ENCODE data around the gene FAT1. TPM values are rescaled to one million over a fixed set of nuclear protein-coding genes. Genes with fewer than 3 reads are reported as not detected.

FAT1 gene
- total RNA-seq, 2 experiments from 2014 or later: under 0.01 to 0.08 TPM

- no TSS peak for BruUV-seq (replicated peaks)
- H3K27ac ChIP-seq (ENCODE audit: low read depth, low read length, poor library complexity, severe bottlenecking): no peak overlapping the region
- H3K4me2 ChIP-seq (ENCODE audit: low read length): no peak overlapping the region
- H4K20me1 ChIP-seq (ENCODE audit: insufficient read depth, low read length): no peaks in the 10 kb centered on the region
- CTCF ChIA-PET (ENCODE audit: unreplicated experiment): no interaction called here
- no peak overlapping the region for H2AFZ ChIP-seq (ENCODE audit: low read length)
- TF ChIP-seq EZH2phosphoT487 (IDR thresholded peaks at IDR 0.05; ENCODE audit: borderline replicate concordance, low read depth, low read length) (no peak), CTCF (conservative IDR thresholded peaks at IDR 0.05; ENCODE audit: low read length) (no peak)
- no peaks in the 10 kb centered on the region for H3K79me2 ChIP-seq (ENCODE audit: insufficient read depth, low read depth, low read length)
- POLR2A ChIA-PET: no interaction called here
- no peak for DNase-seq (ENCODE audit: low spot score)
- no peaks in the 10 kb centered on the region for H3K9me3 ChIP-seq (ENCODE audit: low read length)
- intact Hi-C loops (cut with micrococcal nuclease; ENCODE audit: unreplicated experiment): no loop called here
- H3K4me1 ChIP-seq (ENCODE audit: insufficient read depth, low read length, poor library complexity, severe bottlenecking): no peaks in the 10 kb centered on the region
- no peaks in the 10 kb centered on the region for H3K9me2 ChIP-seq (ENCODE audit: insufficient read depth, low read length)
- H3K4me3 ChIP-seq (ENCODE audit: low read depth, low read length, poor library complexity, severe bottlenecking): no peak overlapping the region
- no peaks in the 10 kb centered on the region for H3K36me3 ChIP-seq (ENCODE audit: insufficient read depth, low read length)
These were observed 36.4 kb downstream of the FAT1 start for GRCh38 chr4:186687265-186687664.

GRCh38 chr4:186685767-186686183 lies 37.9 kb downstream of the FAT1 start:
- intact Hi-C loops (cut with micrococcal nuclease; ENCODE audit: unreplicated experiment): no loop called here
- H3K4me1 ChIP-seq (ENCODE audit: insufficient read depth, low read length, poor library complexity, severe bottlenecking): no peaks in the 10 kb centered on the region
- H2AFZ ChIP-seq (ENCODE audit: low read length): no peak overlapping the region
- TF ChIP-seq EZH2phosphoT487 (IDR thresholded peaks at IDR 0.05; ENCODE audit: borderline replicate concordance, low read depth, low read length) (no peak), CTCF (conservative IDR thresholded peaks at IDR 0.05; ENCODE audit: low read length) (no peak)
- no peak overlapping the region for H3K4me3 ChIP-seq (ENCODE audit: low read depth, low read length, poor library complexity, severe bottlenecking)
- POLR2A ChIA-PET: interaction anchor here (0.6 kb wide), 1 partner anchor 350 kb away, joined by 3 read pairs; no protein-coding TSS in a partner anchor
- no peaks in the 10 kb centered on the region for H3K9me2 ChIP-seq (ENCODE audit: insufficient read depth, low read length)
- DNase-seq (ENCODE audit: low spot score): no peak
- H3K79me2 ChIP-seq (ENCODE audit: insufficient read depth, low read depth, low read length): no peaks in the 10 kb centered on the region
- BruUV-seq (replicated peaks): no TSS peak
- CTCF ChIA-PET (ENCODE audit: unreplicated experiment): no interaction called here
- H3K36me3 ChIP-seq (ENCODE audit: insufficient read depth, low read length): no peaks in the 10 kb centered on the region
- H3K27ac ChIP-seq (ENCODE audit: low read depth, low read length, poor library complexity, severe bottlenecking): no peak overlapping the region
- no peaks in the 10 kb centered on the region for H3K9me3 ChIP-seq (ENCODE audit: low read length)
- no peak overlapping the region for H3K4me2 ChIP-seq (ENCODE audit: low read length)
- no peaks in the 10 kb centered on the region for H4K20me1 ChIP-seq (ENCODE audit: insufficient read depth, low read length)

GRCh38 chr4:186684889-186685309 lies 38.8 kb downstream of the FAT1 start:
- no peak overlapping the region for H2AFZ ChIP-seq (ENCODE audit: low read length)
- H3K9me3 ChIP-seq (ENCODE audit: low read length): no peaks in the 10 kb centered on the region
- H3K79me2 ChIP-seq (ENCODE audit: insufficient read depth, low read depth, low read length): no peaks in the 10 kb centered on the region
- H3K9me2 ChIP-seq (ENCODE audit: insufficient read depth, low read length): no peaks in the 10 kb centered on the region
- H3K4me2 ChIP-seq (ENCODE audit: low read length): no peak overlapping the region
- H3K36me3 ChIP-seq (ENCODE audit: insufficient read depth, low read length): no peaks in the 10 kb centered on the region
- POLR2A ChIA-PET: no interaction called here
- BruUV-seq (replicated peaks): no TSS peak
- no peak overlapping the region for H3K27ac ChIP-seq (ENCODE audit: low read depth, low read length, poor library complexity, severe bottlenecking)
- H4K20me1 ChIP-seq (ENCODE audit: insufficient read depth, low read length): no peaks in the 10 kb centered on the region
- no peak for DNase-seq (ENCODE audit: low spot score)
- CTCF ChIA-PET (ENCODE audit: unreplicated experiment): no interaction called here
- no peak for TF ChIP-seq CTCF (conservative IDR thresholded peaks at IDR 0.05; ENCODE audit: low read length)
- no peak for TF ChIP-seq EZH2phosphoT487 (IDR thresholded peaks at IDR 0.05; ENCODE audit: borderline replicate concordance, low read depth, low read length)
- intact Hi-C loops (cut with micrococcal nuclease; ENCODE audit: unreplicated experiment): no loop called here
- H3K4me1 ChIP-seq (ENCODE audit: insufficient read depth, low read length, poor library complexity, severe bottlenecking): no peaks in the 10 kb centered on the region
- no peak overlapping the region for H3K4me3 ChIP-seq (ENCODE audit: low read depth, low read length, poor library complexity, severe bottlenecking)

Measured in OCI-LY7 (cell line).